Tibial nerve (tissue), 4 donors: Measurements from ENCODE around the gene SIK1. TPM values are rescaled to one million over a fixed set of nuclear protein-coding genes. Genes with fewer than 3 reads are reported as not detected.
"Not testable (repeated sequence)": the region's sequence is repeated elsewhere in the genome, so short reads cannot be mapped to it uniquely, and the experiment has no call there.

Source experiments
- DNase-seq, 2 donors: peaks; one replicate each; pipeline ENCODE4 v3.0.0-alpha.2; 2019; ENCODE audit warnings: low spot score in 2 of 2
- H3K27ac ChIP-seq, 4 donors: fragments of 200-600 bp; sonication (generic) in 3 of 4; one replicate each; pipeline ENCODE4 v1.5.1; 2017 to 2019; ENCODE audit warnings: mild to moderate bottlenecking in 1 of 4
- H3K27me3 ChIP-seq, 2 donors: fragments of 200-600 bp; sonication (generic) in 1 of 2; one replicate each; pipeline versions ENCODE4 v1.5.1 to v1.6.0; 2017 to 2019
- H3K36me3 ChIP-seq, 3 donors: fragments of 200-600 bp; sonication (generic); one replicate each; pipeline ENCODE4 v1.5.1; 2018 to 2019
- H3K4me1 ChIP-seq, 4 donors: fragments of 200-600 bp; sonication (generic) in 3 of 4; one replicate each; pipeline ENCODE4 v1.5.1; 2017 to 2019
- H3K4me3 ChIP-seq, 4 donors: fragments of 200-600 bp; sonication (generic) in 3 of 4; one replicate each; pipeline ENCODE4 v1.5.1; 2017 to 2019; ENCODE audit warnings: mild to moderate bottlenecking in 1 of 4, moderate library complexity in 1 of 4
- H3K9me3 ChIP-seq, 4 donors: fragments of 200-600 bp; sonication (generic) in 3 of 4; one replicate each; pipeline ENCODE4 v1.5.1; 2017 to 2019
- WGBS, 2 donors: methylation state at CpG; one replicate each; pipeline ENCODE4 v1.1.5; 2018; 5-methylcytosine and 5-hydroxymethylcytosine counted together
- total RNA-seq, 4 donors: library from RNA; depleted of rRNA; stranded (reverse); fragments of >200 nt; gene quantifications; one replicate each; pipeline ENCODE4 v1.1.0, GENCODE V29; 2016

SIK1 gene
- total RNA-seq, 4 donors from 2014 or later, result 21.3 to 45.1 (median 31.5) TPM

GRCh38 chr21:43454176-43454575 lies 27.2 kb upstream of the SIK1 start:
- not testable (repeated sequence) for H3K4me3 ChIP-seq, H3K36me3 ChIP-seq, H3K4me1 ChIP-seq, H3K27ac ChIP-seq, DNase-seq, H3K9me3 ChIP-seq, H3K27me3 ChIP-seq
- WGBS, 2 donors, result no CpG with 5 or more reads among the region's 5 CpGs

- no CpG with 5 or more reads among the region's 17 CpGs for WGBS, 2 donors
- H3K4me1 ChIP-seq, result not testable (repeated sequence)
These were observed 24.9 kb upstream of the SIK1 start for GRCh38 chr21:43451850-43452249.

GRCh38 chr21:43450287-43450686 lies 23.4 kb upstream of the SIK1 start:
- not testable (repeated sequence) for H3K27me3 ChIP-seq, H3K27ac ChIP-seq, H3K4me1 ChIP-seq, DNase-seq, H3K4me3 ChIP-seq, H3K9me3 ChIP-seq, H3K36me3 ChIP-seq
- WGBS, 2 donors, result no CpG with 5 or more reads among the region's 16 CpGs

More at GRCh38 chr21:43451850-43452249, 24.9 kb upstream of the SIK1 start:
- not testable (repeated sequence) for H3K27me3 ChIP-seq, H3K27ac ChIP-seq, H3K9me3 ChIP-seq, H3K4me3 ChIP-seq, H3K36me3 ChIP-seq, DNase-seq

- DNase-seq, H3K9me3 ChIP-seq, H3K27me3 ChIP-seq, H3K27ac ChIP-seq, H3K4me3 ChIP-seq, H3K36me3 ChIP-seq, H3K4me1 ChIP-seq: not testable (repeated sequence)
- no CpG with 5 or more reads among the region's 23 CpGs for WGBS, 2 donors
These were observed 20.5 kb upstream of the SIK1 start for GRCh38 chr21:43447353-43447977.

- not testable (repeated sequence) for H3K27ac ChIP-seq, DNase-seq, H3K4me1 ChIP-seq, H3K36me3 ChIP-seq, H3K4me3 ChIP-seq, H3K9me3 ChIP-seq, H3K27me3 ChIP-seq
- WGBS, 2 donors, result no CpG with 5 or more reads among the region's 35 CpGs
These were observed 19.5 kb upstream of the SIK1 start for GRCh38 chr21:43446277-43446932.

- H3K4me3 ChIP-seq, H3K27ac ChIP-seq, H3K9me3 ChIP-seq, H3K27me3 ChIP-seq, H3K4me1 ChIP-seq, H3K36me3 ChIP-seq, DNase-seq: not testable (repeated sequence)
- WGBS, 2 donors, result no CpG with 5 or more reads among the region's 28 CpGs
These were observed 17.6 kb upstream of the SIK1 start for GRCh38 chr21:43444524-43444923.

GRCh38 chr21:43442571-43442970 lies 15.6 kb upstream of the SIK1 start:
- not testable (repeated sequence) for H3K36me3 ChIP-seq, DNase-seq, H3K4me1 ChIP-seq, H3K27ac ChIP-seq, H3K4me3 ChIP-seq, H3K9me3 ChIP-seq, H3K27me3 ChIP-seq
- no CpG with 5 or more reads among the region's 12 CpGs for WGBS, 2 donors

- no CpG with 5 or more reads among the region's 25 CpGs for WGBS, 2 donors
- H3K27me3 ChIP-seq, H3K27ac ChIP-seq, H3K36me3 ChIP-seq, H3K9me3 ChIP-seq, H3K4me3 ChIP-seq, H3K4me1 ChIP-seq, DNase-seq: not testable (repeated sequence)
These were observed 14.2 kb upstream of the SIK1 start for GRCh38 chr21:43440835-43441727.

GRCh38 chr21:43439316-43440075 lies 12.6 kb upstream of the SIK1 start:
- not testable (repeated sequence) for H3K9me3 ChIP-seq, H3K4me1 ChIP-seq, H3K4me3 ChIP-seq, H3K27me3 ChIP-seq, H3K27ac ChIP-seq, H3K36me3 ChIP-seq, DNase-seq
- WGBS, 2 donors, result 67% methylated on average over 1 of the region's 6 CpGs; no CpG with 5 or more reads in 1 of the 2 donors

GRCh38 chr21:43436272-43436671 lies 9.3 kb upstream of the SIK1 start:
- not testable (repeated sequence) for H3K27ac ChIP-seq, DNase-seq, H3K27me3 ChIP-seq, H3K9me3 ChIP-seq, H3K4me3 ChIP-seq, H3K4me1 ChIP-seq, H3K36me3 ChIP-seq
- WGBS, 2 donors, result no CpG with 5 or more reads among the region's 9 CpGs

GRCh38 chr21:43433340-43434136 lies 6.6 kb upstream of the SIK1 start:
- not testable (repeated sequence) for DNase-seq, H3K4me1 ChIP-seq, H3K4me3 ChIP-seq, H3K27ac ChIP-seq, H3K27me3 ChIP-seq, H3K36me3 ChIP-seq, H3K9me3 ChIP-seq
- WGBS, 2 donors, result no CpG with 5 or more reads among the region's 12 CpGs

- not testable (repeated sequence) for H3K4me1 ChIP-seq, H3K9me3 ChIP-seq, DNase-seq, H3K27me3 ChIP-seq, H3K4me3 ChIP-seq, H3K27ac ChIP-seq, H3K36me3 ChIP-seq
- 80% methylated on average over 2 of the region's 17 CpGs; no CpG with 5 or more reads in 1 of the 2 donors for WGBS, 2 donors
These were observed 4.0 kb upstream of the SIK1 start for GRCh38 chr21:43430830-43431416.
